DMS114 treated with DMSO at 0.1 percent for 48 hours (cell line): ENCODE results near the gene OSGIN1.

ENCODE experiments used
- DNase-seq: peaks from one replicate; lab custom pipeline; 2025; ENCODE audit not compliant: unreplicated experiment; lab: John Stamatoyannopoulos, UW

The OSGIN1 gene

DNA sequence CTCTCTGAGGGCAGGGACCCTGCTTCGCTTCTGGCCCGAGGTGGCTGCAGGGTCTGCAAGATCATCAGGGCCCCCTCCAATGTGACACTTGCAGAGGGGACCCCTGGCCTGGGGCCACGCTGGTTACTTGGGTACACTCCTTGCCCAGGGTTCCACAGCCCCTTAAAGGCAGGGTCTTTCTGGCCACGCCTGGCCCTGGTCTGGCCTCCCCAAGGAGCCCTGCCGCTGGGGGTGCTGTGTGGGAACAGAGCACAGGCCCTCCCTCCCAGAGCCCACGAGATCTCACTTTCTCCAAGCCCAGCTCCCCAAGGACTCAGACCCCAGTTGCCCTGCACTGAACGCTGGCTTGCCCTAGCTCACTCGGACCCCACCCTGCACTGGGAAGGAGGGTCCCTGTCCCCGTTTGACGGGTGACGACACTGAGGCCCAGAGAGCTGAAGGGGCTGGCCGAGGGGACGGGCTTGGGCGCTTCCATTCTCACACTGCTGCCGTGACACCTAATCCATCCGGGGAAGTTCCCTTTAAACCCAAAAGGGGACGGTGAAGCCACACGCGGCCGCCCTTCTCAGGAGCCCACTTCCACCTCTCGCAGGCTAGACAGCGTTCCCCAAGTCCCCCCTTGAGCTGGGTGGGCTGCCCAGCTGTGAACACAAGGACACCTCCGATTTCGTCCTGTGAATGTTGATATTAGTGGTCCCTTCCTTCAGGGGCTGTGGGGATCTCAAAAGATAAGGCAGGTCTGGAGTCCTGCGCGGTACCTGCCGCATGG, 26.9 kb upstream of the OSGIN1 start:
- no peak for DNase-seq

DNA sequence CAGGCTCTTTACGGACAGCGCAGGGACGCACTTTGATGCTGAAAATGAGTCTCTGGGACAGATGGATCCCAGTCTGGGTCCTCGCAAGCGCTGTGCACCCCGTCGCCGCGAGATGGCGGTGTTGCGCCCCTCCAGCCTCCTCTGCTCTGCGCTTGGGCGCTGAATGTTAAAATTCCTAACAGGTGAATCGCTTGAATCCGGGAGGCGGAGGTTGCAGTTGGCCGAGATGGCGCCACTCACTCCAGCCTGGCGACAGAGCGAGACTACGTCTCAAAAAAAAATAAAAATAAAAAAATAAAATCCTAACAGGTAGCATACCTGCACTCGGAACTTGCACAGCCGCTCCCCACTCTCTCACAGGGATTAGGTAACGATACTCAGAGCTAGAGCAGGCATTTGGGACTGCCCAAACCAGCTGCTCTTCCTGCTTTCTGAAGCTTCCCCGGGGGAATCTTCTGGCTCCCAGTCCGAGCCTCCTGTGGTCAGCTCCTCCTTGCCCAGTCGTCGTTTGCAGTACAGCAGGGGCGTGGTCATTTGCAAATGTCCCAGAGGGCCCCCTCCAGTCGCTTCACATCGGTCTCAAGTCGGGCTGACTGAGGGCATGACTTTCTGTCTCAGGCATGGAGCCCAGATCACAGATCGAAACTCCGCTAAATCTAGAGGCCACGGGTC, 26.2 kb upstream of the OSGIN1 start:
- peak; percentile 26 for DNase-seq

DNA sequence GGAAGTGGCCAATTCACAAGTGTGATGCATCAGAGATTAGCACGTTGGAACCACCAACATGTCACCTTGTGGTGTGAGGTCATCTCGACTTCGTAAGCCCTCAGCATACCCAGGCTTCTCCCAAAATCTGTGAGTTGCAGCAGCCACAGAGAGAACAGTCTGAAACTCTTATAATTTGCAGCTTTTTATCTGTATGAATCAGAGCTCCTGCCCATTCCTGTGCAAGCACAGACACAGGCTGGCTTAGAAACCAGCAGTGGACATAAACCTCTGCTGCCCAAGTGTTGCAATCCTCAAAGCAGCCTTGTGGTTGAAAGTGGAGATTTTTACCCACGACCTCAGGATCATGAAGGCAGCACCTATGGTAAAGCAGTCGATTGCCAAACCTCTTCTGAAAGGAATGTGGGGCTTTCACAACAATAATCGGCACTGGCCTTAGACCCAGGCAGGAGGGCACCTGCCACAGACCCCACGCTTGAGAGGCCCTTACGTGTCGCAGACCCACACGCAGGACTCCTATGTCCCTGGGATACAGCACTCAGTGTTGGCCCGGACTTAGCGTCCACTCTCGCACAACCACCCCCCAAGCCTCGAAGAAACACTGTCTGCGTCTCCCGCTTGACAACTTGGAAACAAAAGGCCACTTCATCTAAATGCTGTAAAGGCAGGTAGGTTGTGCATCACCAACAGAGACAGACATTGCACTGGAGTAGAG, 24.5 kb upstream of the OSGIN1 start:
- DNase-seq, result no peak

DNA sequence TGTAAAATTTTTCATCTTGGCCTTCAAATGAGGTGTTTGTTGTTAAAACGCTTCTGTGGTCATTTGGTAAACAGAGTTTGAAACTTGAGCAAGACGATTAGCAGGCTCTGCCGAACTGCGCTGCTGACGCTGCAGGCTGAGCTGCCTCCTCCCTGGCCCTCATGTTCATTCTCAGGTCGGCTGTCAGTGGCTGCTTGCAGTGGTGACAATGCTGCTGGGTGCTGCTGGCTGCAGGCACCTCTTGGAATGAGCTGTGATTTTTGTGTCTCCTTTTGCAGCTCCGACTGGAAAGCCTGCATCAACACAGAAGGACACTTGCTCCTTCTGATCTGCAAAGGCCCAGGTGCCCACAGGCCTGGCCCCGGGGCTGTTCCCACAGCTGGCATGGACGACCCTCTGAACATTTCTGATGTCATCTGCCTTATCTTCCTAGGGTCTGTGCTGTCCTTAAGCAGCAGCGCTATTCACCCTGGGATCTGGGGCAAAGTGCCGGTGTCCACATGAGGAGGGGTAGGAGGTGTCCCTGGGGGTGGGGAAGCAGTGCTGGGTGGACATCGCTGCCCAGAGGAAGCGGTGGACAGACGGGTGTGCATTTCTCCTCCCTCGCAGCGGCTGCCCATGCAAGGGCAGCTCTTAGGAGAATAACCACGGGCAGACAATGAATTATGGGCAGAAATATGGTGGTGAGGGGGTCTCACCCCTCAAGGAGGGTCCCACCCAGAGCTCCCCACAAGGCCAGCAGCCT, 23.1 kb upstream of the OSGIN1 start:
- DNase-seq, result no peak

DNA sequence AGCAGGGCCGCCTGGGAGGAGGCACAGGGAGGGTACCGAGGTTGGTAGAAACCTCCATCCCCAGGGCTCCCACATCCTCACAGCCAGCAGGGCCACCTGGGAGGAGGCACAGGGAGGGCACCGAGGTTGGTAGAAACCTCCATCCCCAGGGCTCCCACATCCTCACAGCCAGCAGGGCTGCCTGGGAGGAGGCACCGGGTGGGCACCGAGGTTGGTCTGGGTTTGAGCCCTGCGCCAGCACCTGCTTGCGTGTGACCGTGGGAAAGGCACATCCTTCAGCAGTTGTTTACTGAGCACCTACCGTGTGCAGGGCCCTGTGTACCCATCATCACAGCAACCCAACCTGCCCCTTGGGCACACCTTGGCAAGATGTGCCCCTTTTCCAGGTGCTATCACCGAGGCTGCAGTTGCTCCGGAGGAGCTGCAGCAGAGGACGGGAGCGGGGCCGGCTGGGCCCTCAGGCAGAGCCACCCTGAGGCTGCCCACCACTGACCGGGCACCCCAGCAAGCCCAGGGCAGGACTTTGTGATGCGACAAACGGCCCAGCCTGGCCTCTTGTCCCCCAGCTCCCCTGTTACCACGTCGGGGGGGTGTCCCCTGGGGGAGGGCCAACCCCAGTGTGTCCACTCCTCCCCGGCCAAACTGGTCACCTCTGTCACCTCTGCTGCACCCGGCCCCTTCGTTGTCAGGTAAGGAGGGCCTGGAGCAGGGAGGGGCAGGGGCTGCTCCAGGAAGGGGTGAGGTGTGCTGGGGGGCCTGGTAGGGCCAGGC, 22.1 kb upstream of the OSGIN1 start:
- no peak for DNase-seq

DNA sequence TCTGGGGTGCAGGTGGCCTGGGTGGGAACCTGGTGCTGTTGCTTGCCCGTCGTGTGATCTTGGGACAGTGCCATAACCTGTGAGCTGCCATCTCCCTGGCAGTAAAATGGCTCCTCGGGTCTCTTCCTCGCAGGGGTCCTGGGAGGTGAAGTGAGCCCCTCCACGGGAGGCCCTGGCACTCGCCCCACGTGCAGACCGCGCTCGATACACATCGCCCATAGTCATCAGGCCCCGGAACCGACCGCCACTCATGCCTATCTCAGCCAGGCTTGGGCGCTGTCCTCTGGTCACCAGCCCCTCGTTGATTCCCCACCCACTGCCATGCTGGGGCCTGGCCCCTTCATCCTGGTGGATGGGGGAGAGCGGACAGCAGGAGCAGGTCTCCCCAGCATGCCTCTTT, 21.5 kb upstream of the OSGIN1 start:
- DNase-seq, result no peak

DNA sequence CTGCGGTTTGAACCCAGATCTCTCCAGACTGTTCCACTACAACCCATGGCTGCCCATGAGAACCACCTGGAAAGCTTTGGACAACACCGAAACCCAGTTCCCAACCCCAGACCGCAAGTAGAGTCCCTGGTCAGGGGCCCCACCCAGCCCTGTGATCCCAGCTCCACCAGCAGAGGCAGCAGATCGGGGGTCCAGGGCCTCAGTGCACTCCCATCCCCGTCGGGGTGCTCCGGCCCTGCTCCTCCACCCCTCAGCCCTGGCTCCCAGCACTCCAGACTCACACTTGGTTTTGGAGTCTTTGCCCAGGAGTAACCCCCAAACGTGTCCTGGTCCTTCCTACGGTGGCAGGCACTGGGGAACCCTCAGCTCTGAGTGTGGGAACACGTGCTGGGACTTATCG, 20.7 kb upstream of the OSGIN1 start:
- DNase-seq, result no peak

DNA sequence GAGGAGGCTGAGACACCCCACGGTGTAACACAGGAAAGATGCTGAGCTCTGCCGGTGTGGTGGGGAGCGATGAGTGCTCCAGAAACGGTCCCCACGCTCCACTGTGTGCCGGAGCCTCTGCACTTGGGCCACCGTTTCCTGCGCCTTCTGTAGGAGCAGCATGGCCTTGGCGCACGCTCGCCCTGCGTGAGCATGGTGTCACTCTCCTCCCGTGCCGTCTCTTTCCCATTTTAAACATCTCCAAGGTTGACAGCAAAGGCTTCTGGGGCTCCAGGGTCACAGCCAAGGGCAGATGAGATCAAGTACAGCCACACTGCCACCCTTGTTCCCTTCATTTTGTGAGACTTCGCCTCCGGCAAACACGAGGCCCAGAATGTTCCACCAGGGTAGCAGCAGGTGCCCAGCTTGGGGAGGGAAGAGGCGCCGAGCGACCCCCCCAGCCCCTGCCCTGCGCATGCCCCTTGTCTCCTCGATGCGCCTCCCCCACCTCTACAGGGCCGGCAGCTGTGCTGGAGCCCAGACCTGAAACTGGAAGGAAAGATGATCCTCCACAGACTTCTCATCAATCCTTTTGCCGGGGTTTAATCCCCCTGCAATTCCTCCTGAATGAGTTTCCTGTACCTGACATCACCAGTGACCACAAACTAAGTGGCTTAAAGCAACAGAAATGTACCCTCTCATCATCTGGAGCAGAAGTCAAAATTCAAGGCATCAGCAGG, 19.9 kb upstream of the OSGIN1 start:
- no peak for DNase-seq

DNA sequence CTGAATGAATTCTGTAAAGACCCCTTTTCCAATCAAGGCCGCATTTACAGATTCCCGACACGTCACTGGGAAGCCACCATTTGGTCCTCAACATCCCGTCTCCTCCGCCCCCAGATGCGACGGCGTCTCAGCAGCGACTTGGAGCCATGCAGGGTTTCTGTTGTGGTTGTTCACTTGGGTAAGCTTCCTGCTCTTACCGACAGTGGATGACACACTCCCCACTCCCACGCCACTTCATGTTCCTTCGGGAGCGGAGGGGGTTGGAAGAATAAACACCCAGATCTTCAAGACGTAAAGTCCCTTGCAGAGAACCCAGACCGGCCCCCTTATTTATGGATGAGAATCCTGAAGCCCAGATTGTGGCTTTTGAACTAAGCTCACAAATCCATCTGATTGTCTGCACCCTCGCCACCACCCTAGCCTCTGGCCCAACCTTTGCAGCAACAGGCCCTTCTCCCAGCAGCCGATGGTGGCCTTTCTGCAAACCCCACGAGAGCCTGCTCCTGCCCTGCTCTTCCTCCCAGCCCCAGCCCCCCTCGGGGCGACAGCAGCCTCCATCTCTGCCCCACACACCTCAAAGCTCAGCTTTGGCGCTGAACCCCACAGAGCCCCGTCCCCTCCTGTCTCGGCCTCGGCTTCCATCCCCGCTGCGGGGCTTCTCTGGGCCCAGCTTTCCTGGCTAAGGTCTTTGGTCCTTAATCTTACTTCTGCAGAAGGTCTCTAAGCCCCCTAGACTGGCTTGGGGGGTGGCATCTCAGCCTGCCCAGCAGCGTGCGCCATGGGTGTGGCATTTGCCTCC, 19.0 kb upstream of the OSGIN1 start:
- no peak for DNase-seq

DNA sequence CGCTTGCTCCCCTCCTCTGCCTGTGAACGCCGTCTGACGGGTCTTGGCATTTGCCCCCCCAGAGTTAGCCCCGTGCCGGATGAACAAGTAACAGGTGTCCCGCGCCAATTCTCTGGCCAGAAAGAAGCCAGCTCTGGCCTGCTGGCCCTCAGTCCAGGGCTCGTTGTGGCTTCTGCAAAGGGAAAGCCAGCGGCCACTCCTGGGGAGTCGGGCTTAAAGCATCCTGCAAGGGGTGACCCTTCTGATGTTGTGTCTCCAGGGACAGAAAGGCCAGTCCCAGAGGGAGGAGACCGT, 18.4 kb upstream of the OSGIN1 start:
- no peak for DNase-seq

DNA sequence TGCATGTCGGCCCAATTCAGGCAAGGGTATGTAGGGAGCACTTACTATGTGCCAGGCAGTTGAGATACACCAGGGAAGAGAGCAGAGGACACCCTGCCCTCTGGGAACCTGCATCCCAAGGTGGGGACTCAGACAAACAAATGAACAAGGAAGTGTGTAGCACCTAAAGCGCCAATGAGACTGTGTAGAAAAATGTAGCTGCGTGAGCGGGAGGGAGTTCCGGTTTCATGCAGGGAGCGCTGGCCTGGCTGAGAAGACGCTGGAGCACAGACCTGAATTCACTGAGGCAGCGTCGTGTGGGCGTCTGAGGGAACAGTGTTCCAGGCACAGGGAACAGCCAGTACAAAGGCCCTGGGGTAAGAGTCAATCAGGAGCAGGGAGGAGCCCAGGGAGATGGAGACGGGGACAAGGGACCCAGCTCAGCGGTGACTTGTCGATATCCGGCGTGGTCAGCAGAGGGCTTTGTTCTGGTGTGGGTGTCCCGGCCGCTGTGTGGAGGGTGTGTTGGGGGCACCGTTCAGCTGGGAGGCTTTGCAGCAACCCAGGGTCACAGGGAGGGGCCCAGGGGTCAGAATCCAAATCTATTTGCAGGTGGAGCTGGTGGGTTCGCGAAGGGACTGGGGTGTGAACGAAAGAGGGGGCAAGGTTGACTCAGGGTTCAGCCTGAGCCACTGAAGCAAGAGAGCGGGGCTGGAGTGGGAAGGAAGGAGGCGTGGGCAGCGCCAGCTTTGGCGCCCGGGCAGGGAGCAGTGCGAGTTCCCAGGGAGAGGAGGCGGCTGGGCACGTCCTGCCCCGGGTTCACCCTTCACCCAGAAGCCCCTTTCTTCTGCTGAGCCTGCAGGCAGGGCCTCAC, 17.8 kb upstream of the OSGIN1 start:
- DNase-seq, result no peak

DNA sequence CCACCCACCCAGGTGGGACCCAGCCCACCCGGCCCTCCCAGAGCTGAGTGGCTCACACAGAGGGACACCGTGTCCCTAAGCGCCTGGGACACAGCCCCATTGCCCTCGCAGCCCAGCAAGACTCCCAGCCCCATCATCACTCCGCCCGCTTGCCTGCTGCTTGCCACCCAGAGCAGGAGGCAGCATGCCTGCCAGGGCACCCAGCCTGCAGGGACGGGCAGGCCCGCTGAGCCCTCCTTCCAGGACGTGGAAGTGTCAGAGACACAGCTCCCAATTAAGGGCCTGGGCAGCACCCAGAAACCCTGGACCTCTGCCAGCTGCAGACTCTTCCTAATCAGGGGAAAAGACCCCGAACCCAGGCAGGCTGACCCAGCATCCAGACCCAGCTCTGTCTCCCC, 17.2 kb upstream of the OSGIN1 start:
- DNase-seq, result no peak

DNA sequence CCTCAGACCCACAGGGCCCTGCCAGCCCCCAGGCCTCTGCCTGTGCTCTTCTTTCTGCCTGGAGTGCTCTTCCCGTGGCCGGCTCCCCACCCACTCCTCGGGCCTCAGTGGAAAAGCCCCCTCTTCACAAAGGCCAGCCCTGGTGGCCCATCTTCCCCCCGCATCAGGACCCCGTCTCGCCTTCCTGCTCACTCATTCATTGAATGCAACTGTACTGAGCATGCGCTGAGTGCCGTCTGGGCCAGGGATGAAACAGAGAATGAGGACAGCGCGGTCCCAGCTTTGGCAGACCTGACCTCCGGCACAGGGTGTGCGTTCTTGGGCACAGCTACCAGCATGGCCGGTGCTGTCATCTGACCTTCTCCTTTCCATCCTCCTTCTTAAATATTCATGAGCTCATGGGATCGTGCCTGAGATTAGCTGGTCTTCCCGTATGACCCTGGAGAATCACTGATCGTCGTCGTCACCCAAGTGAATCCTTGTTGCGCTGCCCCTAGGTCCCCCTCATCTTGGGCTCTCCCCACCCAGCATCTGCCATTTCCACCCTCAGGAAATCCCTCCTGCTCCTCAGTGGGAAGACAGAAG, 16.4 kb upstream of the OSGIN1 start:
- no peak for DNase-seq

DNA sequence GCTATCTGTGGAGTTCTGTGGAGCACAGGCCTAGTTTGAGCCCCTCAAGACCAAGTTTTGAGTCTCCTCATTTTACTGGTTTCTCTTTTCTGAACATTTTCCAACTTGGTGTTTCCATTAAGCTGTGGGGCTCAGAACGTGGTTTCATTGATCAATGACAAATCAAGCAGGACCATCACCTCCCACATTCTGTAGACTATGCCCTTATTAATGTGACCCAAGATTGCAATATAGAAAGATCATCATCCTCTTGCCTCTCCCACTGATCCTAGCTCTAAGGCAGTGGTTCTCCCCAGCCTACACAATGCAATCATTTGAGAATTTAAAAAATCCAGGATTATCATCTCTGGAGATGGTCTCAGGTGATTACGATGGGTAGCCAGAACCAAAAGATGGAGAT, 15.8 kb upstream of the OSGIN1 start:
- DNase-seq, result no peak

DNA sequence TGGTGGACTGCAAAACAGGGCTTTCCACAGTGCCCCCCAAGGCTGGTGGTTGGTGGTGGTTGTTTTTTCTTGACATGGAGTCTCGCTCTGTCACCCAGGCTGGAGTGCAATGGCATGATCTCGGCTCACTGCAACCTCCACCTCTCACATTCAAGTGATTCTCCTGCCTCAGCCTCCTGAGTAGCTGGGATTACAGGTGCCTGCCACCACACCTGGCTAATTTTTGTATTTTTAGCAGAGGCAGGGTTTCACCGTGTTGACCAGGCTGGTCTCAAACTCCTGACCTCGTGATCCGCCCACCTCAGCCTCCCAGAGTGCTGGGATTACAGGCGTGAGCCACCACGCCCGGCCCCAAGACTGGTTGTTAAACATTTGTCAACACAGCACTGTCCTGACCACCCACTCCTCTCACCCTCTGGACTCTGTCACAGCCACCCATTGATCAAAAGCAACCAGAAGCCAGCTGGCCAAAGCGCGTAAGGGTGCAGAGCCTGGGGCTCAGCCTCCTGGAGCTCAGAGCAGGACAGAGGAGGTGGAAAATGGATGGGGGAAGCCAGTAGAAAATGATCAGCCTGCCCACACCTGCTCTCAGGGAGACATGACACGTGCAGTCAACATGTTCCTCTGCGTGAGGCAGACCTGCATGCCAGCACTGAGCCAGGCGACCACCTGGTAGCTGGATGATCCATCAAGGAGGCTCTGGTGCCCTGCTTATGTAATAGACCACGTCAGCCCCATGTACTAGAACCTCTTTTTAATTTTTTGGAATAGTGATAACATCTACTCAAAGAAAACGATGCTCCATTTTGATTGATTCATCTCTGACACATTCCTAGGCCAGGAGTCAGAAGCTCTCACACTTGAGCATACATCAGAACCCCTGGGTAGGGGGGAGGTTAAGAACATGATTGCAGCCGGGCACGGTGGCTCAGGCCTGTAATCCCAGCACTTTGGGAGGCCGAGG, 14.8 kb upstream of the OSGIN1 start:
- no peak for DNase-seq

DNA sequence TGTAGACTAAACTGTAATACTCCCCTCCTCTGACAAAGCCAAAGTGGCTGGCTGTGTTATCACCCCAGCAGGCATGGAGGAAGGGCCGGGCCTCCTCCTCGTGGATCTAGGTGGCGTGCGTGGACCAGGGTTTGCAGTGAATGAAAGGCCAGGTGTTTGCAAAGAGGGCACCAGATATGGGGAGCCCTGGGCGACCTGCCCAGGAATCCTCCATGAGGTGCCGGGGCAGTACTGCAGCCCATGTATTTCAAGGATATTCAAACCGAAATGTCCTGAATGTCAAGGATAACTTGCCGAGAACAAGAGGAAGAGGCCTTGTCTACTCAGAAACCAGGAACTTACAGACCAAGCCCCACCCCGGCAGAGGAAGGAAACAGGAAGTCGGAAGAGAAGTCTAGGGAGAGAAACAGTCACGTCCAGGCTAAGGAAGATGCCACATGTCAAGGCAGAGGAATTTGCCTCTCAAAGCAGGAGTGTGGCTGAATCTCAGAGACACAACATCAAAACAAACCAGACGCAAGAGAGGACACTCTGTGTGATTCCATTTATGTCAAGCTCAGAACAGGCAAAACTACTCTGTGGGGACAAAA, 13.7 kb upstream of the OSGIN1 start:
- DNase-seq, result no peak

DNA sequence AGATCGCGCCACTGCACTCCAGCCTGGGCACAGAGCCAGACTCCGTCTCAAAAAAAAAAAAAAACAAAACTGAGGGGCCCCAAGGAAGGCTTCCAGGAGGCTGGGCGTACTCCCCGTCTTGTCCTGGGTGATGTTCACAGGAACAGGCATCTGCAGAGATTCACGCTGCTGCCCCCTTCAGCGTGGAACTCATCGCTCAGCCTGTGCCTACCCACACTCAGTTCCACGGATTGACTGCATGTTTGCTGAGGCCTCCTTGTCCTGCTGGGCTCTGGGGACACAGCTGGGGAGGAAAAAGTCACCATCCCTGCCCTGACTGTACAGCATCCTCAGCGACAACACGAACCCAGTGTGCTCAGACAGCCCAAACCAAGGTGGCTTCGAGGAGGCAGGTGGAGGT, 12.9 kb upstream of the OSGIN1 start:
- no peak for DNase-seq
